HG02870 (cell line): ENCODE results near the gene RSPRY1.
"Not testable (repeated sequence)": the region's sequence is repeated elsewhere in the genome, so short reads cannot be mapped to it uniquely, and the experiment has no call there.

Source experiments
- ATAC-seq: cut with Tn5 transposase; IDR thresholded peaks from one replicate; pipeline ENCODE4 v1.9.1; 2021; ENCODE audit warnings: mild to moderate bottlenecking, moderate library complexity; ENCODE audit not compliant: unreplicated experiment

The RSPRY1 gene

DNA sequence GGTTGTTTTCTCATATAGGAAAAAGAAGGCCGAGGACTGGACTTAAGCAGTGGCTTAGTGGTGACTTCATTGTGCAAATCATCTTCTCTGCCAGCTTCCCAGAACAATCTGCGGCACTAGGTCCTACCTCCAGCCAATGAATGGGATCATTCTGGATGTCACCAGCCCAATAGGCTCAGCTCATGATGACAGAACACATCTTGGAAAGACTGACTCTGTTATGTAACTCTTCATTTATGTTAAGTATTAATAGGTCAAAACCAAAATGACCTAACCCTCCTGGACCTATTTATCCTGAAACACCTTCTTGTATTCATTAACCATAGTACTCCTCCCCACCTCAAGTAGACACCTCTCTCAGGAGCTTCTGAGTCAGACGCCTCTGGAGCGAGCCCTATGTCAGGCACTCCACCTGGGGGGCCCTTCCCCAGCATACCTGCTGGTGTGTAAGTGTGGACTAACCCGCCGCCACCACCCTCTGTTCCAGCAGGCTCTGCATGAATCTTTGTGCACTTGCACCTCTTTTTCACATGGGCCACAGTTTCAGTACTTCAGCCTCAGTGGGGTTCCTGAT, 66.1 kb downstream of the RSPRY1 start:
- ATAC-seq: no peak

DNA sequence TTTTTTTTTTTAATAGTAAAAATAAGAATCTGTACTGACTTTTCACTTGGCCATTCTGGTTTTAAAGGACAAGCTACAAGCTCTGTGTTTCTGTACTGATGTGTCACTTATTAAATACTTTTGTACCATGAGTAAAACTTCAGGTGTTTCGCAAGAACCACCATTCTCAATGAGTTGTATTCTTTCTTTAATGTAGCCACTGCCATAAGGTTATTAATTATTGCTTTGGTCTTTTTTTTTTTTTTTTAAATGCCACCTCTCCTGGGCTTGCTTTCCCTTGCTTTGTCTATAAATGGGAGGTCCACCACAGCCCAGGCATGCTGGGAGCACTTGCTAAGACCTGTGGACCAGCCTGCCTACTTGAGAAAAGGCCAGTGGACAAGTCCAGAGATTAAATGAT, 67.3 kb downstream of the RSPRY1 start:
- ATAC-seq: no peak

DNA sequence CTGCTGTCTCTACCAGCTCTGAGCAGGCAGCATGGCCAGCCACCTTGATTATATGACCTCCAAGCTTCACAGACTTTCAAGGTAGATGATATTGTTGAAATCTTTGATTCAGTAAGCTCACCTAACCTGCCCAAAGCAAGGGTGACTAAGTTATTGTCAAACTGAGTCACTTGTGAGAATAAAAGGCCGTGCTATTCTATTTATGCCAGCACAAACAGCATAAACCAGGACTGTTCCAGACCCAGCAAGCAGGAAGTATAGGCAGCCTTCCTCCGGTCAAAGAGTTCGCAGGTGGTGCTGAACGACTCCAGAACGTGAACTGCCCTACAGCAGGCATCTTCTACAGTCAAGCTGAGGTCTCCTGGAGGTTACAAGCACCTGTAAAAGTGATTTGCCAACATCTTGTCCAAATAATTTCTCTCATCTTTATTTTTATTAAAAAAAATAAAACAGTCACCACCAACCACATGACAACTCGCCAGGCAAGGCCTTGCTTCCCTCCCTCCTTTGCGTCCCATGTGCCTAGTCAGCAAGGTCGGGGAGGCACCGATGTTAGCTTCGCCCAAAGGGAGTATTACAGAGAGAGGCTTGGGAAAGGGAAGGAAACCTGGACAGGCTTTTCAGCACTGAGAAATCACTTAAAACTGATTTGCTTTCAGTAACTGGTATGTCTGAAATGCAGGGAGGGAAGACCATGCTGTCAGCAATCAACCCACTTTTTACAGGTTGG, 69.7 kb downstream of the RSPRY1 start:
- ATAC-seq: no peak

DNA sequence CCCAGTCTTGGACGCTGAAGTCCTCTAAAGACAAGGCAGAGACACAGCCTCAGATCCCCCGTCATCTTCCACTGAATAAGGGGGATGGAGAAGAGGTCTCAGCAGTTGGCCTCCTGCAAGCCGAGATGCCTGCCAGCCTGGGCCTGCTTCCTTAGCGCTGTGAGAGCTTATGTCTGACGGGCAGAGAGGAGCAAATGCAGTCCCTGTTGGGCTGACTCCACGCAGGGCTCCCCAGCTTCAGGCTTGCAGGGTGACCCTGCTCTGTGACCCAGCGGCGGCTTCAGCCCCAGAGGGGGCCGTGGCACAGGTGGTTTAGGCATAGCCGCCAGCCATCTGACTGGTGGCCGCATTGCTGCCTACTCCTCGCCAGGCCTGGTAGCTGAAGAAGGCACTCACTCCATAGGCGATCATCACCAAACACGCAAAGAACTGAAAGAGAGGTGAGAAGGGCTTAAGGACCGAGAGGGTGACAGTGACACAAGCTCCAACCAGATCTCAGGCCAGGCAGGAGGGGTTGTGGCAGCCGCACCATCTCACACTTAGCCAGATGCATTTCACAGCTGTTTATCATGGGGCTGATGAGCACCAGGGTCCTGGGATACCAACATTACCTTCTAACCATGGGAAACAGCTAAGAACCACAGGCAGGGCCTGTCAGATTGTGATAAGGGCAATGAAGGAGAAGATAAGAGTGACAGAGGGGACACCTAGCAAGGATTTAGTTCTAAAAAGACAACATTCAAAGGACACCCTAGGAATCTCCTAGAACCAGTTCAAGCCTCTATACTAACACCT, 70.7 kb downstream of the RSPRY1 start:
- ATAC-seq: no peak

DNA sequence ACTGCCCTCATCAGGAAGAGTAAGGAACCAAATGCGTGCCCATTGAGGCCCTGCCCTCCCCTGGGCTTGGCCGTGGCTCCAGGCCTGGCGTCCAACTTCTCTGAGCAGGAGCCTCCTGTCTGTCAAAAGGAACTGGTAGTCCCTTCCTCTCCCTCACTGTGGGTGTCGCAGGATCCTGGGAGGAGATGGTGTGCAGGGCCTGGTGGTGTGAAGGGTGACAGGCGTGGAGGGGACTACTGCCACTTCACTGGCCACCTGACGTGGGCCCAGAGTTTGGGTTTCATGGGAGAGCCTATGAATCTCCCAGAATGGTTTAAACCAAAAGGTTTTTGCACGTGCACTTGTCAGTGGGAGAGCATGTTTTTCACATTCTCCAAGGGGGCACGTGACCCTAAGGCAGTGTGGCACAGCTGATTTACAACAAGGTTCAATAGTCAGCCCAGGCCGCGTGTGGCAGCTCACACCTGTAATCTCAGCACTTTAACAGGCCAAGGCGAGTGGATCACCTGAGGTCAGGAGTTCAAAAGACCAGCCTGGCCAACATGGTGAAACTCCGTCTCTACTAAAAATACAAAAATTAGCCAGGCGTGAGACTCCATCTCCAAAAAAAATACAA, 71.4 kb downstream of the RSPRY1 start:
- no peak for ATAC-seq

DNA sequence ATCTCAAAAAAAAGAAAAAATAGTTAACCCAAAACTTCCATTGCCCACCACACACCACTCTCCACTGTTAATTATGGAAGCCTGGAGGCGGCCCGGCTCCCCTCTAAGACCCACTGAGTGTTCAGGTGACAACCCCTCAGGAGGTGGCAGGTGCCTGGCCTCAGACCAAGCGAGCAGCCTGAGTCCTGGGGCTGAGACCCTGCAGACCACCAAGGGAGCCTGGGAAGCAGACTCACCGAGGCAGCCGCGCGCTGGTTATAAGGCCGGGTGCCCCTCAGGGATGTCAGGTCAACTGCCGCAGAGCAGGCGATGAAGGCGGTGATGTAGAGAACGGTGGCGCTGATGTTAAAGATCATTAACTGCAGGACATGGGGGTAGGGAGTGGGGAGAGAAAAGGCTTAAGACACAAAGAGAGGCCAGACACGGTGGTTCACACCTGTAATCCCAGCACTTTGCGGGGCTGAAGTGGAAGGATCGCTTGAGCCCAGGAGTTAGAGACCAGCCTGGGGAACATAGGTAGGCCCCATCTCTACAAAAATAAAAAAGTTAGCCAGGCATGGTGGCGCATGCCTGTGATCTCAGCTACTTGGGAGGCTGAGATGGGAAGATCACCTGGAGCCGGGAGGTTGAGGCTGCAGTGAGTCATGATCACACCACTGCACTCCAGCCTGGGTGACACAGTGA, 72.2 kb downstream of the RSPRY1 start:
- no peak for ATAC-seq

DNA sequence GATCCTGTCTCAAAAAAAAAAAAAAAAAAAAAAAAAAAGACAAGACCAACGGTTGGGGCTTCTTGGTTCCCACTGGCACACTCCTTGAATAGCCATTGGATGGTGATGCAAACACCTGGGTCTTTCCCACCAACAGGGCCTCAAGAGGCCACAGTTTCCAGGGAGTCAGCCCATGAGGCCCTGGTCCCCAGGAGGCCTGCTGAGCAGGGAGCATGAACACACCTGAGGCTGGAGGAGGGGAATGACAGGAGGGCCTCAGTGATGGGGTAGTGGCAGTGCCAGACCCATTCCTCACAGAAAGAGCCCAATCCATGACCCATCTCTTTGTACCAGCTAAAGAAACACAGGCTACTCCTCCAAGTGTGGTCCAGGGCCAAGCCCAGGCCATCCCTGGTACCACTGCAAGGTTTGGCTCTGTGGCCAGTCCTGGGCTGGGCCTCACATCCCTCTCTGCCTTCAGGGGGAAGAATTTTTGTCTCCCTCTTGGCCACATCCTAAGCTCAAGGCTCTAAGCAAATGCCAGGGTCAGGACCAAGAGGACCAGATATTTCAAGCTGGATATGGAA, 72.9 kb downstream of the RSPRY1 start:
- ATAC-seq: no peak

DNA sequence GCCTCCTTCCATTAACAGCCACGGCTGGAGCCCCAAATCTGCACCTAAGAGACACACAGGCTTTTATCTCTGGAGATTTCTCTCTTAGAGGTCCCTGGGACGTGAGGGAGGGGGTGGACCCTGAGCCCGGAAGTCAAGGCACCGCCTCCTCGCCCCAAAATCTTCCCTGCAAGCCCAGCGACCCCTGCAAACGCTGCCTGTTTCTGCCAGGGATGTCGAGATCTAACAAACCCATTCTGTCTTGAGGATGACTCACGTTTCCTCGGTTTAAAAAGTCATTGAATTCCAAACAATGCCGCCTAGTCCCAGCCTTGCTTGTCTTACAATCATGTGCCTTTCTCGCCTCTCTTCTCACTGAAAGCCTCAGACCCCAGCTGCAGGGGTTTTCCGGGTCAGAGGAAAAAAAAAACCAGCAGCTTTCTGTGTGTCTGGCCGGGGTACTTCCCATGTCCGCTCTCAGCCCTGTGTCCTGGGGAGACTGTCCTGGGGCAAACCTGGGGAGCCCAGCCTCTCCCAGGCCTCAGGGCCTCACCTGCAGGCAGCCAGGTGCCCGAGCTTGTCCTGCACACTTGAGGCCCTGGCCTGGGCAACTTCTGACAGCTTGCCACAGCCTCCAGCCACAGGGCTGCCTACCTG, 74.3 kb downstream of the RSPRY1 start:
- ATAC-seq: no peak

DNA sequence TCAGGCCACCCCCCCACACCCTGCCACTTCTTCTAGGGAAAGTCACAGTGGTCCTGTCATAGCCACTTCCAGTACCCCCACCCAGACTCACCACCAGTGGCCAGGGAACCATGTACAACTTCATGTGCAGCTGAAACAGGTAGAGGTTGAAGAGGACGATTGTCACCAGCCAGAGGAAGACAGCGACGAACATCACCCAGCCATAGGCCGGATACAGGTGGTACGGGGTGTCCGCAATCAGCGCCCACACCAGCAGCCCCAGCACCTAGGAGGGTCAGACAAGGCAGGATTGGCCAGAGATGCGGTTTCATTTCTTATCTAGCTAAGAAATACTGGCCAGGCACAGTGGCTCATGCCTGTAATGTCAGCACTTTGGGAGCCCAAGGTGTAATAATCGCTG, 75.7 kb downstream of the RSPRY1 start:
- ATAC-seq: no peak

DNA sequence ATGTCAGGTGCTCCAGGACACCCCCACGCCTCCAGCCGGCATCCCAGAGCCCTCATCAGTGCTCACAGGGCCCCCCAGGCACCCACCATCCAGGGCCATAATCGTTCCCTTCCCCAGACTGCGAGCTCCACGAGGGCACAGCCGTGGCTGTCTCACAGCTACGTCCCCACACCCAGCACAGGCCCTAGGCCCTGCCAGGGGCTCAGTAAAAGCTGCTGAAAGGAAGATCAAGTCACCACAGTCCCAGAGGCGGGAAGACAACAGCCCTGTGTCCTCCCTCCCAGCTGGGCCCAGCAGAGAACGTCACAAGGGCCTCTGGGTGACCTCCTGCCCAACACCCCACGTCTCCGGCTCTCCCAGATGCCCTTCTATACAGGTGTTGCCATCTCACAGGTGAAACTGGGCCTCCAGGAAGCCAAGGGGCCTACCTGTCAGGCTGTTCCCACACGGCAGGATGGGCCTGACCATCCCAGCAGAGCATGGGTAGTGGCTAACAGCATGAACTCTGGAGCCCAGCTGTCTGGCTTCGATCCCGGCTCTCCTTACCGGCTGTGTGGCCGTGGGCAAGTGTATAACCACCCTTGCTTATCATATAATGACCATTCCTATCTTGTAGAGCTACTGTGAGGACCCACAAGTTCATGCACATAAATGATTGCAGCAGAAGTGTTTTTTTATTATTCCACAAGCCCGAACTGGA, 76.9 kb downstream of the RSPRY1 start:
- ATAC-seq: no peak

DNA sequence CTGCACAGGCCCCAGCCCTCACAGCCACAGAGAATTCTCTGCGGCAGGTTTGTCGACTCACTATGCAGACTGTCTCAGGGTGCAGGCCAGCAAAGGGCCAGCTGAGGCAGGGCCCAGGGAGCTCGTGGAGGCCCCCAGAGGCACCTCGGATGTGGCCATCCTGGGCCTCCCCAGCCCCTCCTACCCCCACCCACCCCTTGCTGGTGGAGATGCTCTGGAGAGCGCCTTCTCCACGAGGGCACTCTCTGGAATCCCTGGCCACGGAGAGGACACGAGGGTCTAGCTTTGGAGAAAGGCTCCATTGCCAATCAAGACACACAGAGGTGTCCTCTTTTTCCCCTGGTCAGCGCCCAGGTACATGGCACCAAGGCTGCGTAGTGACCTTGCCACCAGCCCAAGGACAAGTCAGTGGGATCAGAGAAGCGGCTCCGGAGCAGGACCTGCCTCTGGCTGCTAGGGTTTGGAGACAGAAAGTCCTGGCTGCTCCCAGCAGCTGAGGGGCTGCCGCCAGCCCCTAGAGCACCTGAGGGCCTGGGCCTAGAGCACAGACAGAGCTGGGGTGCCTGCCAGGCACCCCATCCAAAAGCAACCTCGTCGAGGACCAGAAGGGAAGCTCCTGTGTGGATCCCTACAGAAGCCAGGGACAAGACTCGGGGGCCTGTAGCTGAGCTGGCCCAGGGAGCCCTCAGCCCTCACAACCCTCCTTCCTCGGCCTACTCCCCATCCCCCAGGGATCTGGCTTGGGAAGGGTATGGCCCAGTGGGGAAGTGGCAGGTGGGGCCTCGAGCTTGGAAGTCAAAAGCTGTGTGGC, 77.6 kb downstream of the RSPRY1 start:
- ATAC-seq: no peak

DNA sequence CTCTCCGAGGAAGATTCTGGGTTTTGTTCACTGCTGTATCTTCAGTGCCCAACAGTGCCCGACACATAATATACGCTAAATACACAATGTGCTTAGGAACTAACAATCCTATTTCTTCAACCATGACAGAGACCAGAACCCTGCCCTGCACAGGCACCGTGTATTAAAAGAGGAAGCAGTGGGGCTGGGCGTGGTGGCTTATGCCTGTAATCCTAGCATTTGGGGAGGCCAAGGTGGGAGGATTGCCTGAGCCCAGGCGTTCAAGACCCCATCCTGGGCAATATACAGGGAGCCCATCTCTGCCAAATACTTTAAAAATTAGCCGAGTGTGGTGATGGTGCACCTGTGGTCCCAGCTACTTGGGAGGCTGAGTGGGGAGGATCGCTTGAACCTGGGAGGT, 78.3 kb downstream of the RSPRY1 start:
- ATAC-seq: no peak

DNA sequence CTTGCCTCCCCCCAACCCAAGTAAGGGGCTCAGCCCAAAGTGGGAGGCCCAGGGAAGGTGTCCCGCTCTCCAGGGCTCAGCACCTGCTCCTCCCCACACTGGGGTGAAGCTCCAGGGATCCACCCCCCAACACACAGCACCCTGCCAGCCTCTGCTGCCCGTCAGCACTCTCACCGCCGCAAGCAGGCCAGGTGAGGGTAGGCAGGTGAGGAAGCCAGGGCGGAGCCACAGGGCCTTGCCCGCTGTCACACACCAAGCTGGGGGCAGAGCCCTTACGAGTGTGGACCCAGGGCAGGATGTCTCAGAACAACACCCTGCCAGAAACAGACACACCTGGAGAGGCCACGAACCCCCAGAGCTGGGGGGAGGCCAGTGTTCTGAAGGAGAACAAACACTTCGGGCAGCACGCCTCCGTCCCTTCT, 78.8 kb downstream of the RSPRY1 start:
- ATAC-seq: no peak

DNA sequence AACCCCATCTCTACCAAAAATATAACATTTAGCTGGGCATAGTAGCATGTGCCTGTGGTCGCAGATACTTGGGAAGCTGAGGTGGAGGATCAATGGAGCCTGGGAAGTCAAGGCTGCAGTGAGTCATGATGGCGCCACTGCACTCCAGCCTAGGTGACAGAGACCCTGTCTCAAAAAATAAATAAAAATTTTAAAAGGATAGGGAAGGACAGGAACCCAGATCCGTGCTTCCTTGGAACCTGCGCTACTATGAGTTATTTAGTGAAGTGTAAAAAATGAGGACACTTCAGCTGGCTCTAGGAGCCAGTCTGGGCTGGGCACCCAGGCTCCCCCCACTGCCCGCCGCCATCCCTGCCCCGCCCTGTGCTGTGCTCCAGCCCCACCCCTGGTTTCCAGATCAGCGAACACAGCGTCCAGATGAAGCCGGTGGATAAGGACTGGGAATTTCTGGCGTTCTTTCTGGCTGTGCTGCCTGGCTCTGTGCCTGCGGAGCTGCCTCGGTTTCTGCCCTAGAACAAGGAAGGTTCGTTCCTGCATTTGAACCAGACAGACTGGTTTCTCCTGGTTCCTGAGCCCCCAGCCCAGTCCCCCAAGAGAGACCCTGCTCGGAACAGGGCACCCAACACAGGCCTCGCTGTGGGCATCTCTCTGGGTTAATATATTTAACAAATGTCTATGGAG, 79.9 kb downstream of the RSPRY1 start:
- ATAC-seq: no peak

DNA sequence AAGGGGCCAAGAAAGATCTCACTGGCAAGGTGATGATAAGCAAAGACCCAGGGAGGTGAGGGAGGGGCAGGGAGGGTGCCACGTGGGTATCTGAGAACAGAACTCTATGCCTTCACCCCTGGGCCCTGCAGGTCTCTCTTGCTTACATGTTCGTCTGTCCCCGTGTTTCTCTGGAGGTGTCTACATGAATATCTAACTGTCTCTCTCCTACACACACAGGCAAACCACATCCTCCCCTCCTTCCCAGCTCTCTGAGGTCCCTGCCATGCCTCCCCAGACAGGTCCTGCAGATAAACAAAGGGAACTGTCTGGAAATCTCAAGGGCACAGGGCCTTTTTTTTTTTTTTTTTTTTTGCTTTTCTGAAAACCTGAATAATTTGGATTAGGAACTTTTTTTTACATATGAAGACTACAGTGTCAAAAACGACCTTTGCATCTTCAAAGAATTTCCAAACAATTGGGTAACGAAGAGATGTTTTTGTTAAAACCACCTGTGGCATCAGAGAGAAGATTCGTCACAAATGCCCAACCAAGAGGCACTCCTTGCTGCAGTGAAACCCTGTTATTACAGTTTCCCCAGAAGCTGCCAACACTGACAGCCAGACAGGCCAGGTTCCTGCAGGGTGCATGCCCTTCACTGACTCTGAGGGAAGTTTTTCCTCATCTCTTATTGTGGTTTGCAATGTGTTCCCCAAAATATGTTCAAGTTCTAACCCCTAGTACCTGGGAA, 80.6 kb downstream of the RSPRY1 start:
- no peak for ATAC-seq

DNA sequence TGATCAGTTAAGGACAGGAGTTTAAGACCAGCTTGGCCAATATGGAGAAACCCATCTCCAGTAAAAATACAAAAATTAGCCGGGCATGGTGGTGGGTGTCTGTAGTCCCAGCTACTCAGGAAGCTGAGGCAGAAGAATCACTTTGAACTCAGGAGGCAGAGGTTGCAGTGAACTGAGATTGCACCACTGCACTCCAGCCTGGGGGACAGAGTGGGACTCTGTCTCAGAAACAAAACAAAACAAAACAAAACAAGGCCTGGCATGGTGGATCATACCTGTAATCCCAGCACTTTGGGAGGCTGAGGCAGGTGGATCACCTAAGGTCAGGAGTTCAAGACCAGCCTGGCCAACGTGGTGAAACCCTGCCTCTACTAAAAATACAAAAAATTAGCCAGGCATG, 81.2 kb downstream of the RSPRY1 start:
- ATAC-seq: not testable (repeated sequence)
